GM21360 (cell line): Measurements from ENCODE around the gene MOB3B.

ENCODE experiments used
- ATAC-seq: cut with Tn5 transposase; IDR thresholded peaks from one replicate; pipeline ENCODE4 v1.9.1; 2021; ENCODE audit warnings: mild to moderate bottlenecking, moderate library complexity; ENCODE audit not compliant: unreplicated experiment

MOB3B gene

GRCh38 chr9:27369591-27369990, 160.0 kb downstream of the MOB3B start:
- no peak for ATAC-seq

- no peak for ATAC-seq
Measured at GRCh38 chr9:27368316-27368985, 161.2 kb downstream of the MOB3B start.

GRCh38 chr9:27367921-27368315, 161.7 kb downstream of the MOB3B start:
- ATAC-seq = no peak

- peak; percentile 80 for ATAC-seq
Measured at GRCh38 chr9:27367175-27367798, 162.3 kb downstream of the MOB3B start.

- peak; percentile 87 for ATAC-seq
Measured at GRCh38 chr9:27365707-27366376, 163.8 kb downstream of the MOB3B start.

- ATAC-seq = no peak
Measured at GRCh38 chr9:27362447-27363210, 167.0 kb downstream of the MOB3B start.

- ATAC-seq = no peak
Measured at GRCh38 chr9:27361492-27361891, 168.1 kb downstream of the MOB3B start.

GRCh38 chr9:27359763-27360162, 169.9 kb downstream of the MOB3B start:
- no peak for ATAC-seq

- ATAC-seq = no peak
Measured at GRCh38 chr9:27358007-27358406, 171.6 kb downstream of the MOB3B start.

GRCh38 chr9:27356446-27356845, 173.2 kb downstream of the MOB3B start:
- no peak for ATAC-seq

GRCh38 chr9:27355166-27355565, 174.4 kb downstream of the MOB3B start:
- ATAC-seq = no peak

GRCh38 chr9:27353474-27354229, 176.0 kb downstream of the MOB3B start:
- ATAC-seq = peak; percentile 43

- no peak for ATAC-seq
Measured at GRCh38 chr9:27353166-27353473, 176.5 kb downstream of the MOB3B start.

GRCh38 chr9:27352457-27353165, 177.0 kb downstream of the MOB3B start:
- peak; percentile 46 for ATAC-seq

GRCh38 chr9:27351438-27351837, 178.2 kb downstream of the MOB3B start:
- ATAC-seq = no peak

GRCh38 chr9:27350382-27350976, 179.1 kb downstream of the MOB3B start:
- no peak for ATAC-seq

- ATAC-seq = no peak
Measured at GRCh38 chr9:27349698-27350080, 179.9 kb downstream of the MOB3B start.

GRCh38 chr9:27348785-27349697, 180.6 kb downstream of the MOB3B start:
- no peak for ATAC-seq

GRCh38 chr9:27347889-27348288, 181.7 kb downstream of the MOB3B start:
- ATAC-seq = no peak
